ENCODE measurements around the gene NFE2.

DNA sequence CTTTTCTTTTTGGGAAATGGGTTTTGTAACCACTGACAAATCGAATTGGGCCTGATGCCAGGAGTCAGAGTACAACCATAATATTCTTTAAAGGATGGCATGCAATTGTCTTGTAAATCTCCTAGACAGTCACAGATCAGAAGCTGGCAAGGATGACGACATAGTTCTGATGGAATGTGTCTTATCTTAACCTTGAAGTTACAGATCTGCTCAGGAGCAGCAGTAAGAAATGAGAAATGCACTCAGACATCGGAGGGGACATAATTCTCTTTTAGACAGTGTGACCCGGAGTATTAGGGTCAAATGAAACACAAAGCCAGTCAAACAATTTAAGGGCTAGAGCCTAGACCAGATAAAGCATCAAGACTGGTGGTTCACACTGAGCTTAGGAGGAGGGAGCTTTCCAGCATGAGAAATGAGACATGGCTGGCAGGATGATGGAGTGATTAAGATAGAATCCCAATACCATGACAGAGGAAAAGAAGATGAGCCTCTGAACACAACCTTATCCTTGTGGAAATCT is 38.4 kb downstream of the NFE2 start:
- TF ChIP-seq ZNF274 (IDR thresholded peaks at IDR 0.05; ENCODE audit: low read depth, low read length) (no peak), YY1 (IDR thresholded peaks at IDR 0.05; ENCODE audit: insufficient read depth, insufficient read length) (no peak), SUZ12 (IDR thresholded peaks at IDR 0.05; ENCODE audit: extremely low read depth, insufficient read depth, insufficient read length) (no peak)

Measured in NT2/D1 (cell line).